Mesothelial cell of epicardium (in vitro differentiated cells): ENCODE results near the gene TMEM53. TPM values are rescaled to one million over a fixed set of nuclear protein-coding genes. Genes with fewer than 3 reads are reported as not detected.

ENCODE experiments used
- DNase-seq, 2 experiments: peaks; one replicate each; pipeline ENCODE4 v3.0.0; 2021; ENCODE audit warnings: low spot score in 2 of 2; ENCODE audit not compliant: unreplicated experiment in 2 of 2
- H3K27ac Mint-ChIP-seq: 2 replicates; pipeline ENCODE4 v1.8.0; 2021; ENCODE audit warnings: mixed read lengths
- H3K27me3 Mint-ChIP-seq: 2 replicates; pipeline ENCODE4 v1.8.0; 2021; ENCODE audit warnings: low read depth, mixed read lengths
- H3K36me3 Mint-ChIP-seq: 2 replicates; pipeline ENCODE4 v1.8.0; 2021; ENCODE audit warnings: mixed read lengths
- H3K4me1 Mint-ChIP-seq: 2 replicates; pipeline ENCODE4 v1.8.0; 2021; ENCODE audit warnings: mixed read lengths
- H3K4me3 Mint-ChIP-seq: 2 replicates; pipeline ENCODE4 v1.8.0; 2021; ENCODE audit warnings: mild to moderate bottlenecking, moderate library complexity, mixed read lengths
- H3K9me3 Mint-ChIP-seq: 2 replicates; pipeline ENCODE4 v1.8.0; 2021; ENCODE audit warnings: mixed read lengths
- total RNA-seq: library from RNA; stranded (reverse); gene quantifications from 3 replicates; pipeline ENCODE4 v1.2.1, GENCODE V29; 2021
- TF ChIP-seq, protein P1 (sequence below): fragments of 200-600 bp; sonication (generic); IDR thresholded peaks from one replicate; pipeline ENCODE4 v1.5.0; 2021; ENCODE audit warnings: antibody characterized with exemption; ENCODE audit not compliant: unreplicated experiment

Gene TMEM53
- total RNA-seq, 1 donor from 2014 or later, result 8.9 TPM

DNA sequence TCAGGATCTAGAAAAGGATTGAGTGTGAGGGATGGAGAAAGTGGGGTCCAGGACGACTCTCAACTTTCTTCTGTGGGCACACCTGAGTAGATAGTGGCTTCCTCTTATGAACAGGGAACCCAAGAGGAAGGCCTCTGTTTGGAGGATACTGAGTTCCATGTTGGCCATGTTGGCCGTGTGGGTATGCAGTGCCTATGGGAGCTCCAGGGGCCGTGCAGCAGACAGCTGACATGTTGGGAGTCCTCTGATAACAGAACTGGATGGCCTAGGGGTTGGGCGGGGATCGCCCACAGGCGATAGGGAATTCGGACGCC, 43.0 kb downstream of the TMEM53 start:
- Mint-ChIP-seq H3K9me3 (no peaks in the 10 kb centered on the region), H3K27ac (peak overlapping the region; percentile 97)

DNA sequence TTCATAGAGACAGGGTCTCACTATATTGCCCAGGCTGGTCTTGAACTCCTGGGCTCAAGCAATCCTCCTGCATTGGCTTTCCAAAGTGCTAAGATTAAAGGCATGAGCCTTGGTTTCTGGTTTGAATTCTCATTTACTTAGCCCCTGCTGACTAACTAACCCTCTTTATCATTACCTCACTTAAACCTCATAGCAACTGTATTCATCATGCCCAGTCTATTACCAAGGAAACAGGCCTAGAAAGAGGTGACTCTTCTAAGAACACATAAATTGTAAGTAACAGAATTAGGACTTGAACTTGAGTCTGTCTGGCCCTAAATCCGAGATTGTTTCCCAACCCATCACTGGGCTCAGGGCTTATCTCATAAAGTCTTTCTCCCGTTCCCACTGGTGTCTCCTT, 44.2 kb downstream of the TMEM53 start:
- TF ChIP-seq, protein P1, sequence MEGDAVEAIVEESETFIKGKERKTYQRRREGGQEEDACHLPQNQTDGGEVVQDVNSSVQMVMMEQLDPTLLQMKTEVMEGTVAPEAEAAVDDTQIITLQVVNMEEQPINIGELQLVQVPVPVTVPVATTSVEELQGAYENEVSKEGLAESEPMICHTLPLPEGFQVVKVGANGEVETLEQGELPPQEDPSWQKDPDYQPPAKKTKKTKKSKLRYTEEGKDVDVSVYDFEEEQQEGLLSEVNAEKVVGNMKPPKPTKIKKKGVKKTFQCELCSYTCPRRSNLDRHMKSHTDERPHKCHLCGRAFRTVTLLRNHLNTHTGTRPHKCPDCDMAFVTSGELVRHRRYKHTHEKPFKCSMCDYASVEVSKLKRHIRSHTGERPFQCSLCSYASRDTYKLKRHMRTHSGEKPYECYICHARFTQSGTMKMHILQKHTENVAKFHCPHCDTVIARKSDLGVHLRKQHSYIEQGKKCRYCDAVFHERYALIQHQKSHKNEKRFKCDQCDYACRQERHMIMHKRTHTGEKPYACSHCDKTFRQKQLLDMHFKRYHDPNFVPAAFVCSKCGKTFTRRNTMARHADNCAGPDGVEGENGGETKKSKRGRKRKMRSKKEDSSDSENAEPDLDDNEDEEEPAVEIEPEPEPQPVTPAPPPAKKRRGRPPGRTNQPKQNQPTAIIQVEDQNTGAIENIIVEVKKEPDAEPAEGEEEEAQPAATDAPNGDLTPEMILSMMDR, result no peak
- Mint-ChIP-seq H3K9me3 (no peaks in the 10 kb centered on the region), H3K4me1 (peaks cover 20% of the 10 kb centered on the region), H3K27ac (no peak overlapping the region), H3K4me3 (peak overlapping the region; percentile 85), H3K36me3 (no peaks in the 10 kb centered on the region), H3K27me3 (no peaks in the 10 kb centered on the region)
- DNase-seq, result no peak

More for the DNA sequence above, 43.0 kb downstream of the TMEM53 start:
- peaks cover 20% of the 10 kb centered on the region for H3K4me1 Mint-ChIP-seq
- peaks cover 6% of the 10 kb centered on the region for H3K36me3 Mint-ChIP-seq
- no peak for DNase-seq
- peak overlapping the region; percentile 85 for H3K4me3 Mint-ChIP-seq
- H3K27me3 Mint-ChIP-seq, result no peaks in the 10 kb centered on the region
- TF ChIP-seq, protein P1, result no peak

DNA sequence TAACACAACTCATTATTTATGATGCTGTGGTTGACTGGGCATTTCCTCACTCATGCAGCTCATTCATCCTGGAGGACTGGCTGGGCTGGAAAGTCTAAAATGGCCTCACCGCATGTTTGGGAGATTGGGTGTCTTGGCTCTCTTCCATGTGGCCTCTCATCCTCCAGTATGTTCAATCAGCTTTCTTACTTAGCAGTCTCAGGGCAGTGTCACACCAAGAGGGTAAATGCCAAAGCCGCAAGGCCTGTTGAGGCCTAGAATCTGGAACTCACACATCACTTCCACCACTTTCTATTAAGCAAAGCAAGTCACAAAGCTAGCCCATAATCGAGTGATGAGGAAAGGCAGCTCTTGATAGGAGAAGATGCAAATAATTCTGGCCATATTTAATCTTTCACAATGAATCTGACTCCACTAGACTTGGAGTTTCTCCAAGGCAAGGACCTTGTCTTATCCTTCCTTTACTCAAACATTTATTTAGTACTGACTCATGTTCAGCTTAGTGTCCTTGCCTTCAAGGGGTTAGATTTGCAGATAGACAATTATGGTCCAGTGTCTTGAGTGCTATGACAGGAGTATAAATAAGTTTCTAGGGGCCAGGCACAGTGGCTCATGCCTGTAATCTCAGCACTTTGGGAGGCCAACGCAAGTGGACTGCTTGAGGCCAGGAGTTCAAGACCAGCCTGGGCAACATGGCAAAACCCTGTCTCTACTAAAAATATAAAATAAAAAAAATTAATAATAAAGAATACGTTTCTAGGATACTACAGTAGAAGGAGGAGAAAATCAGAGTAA, 45.1 kb downstream of the TMEM53 start:
- Mint-ChIP-seq H3K27me3 (peaks cover 7% of the 10 kb centered on the region), H3K36me3 (no peaks in the 10 kb centered on the region), H3K27ac (no peak overlapping the region), H3K4me3 (no peak overlapping the region), H3K4me1 (peaks cover 22% of the 10 kb centered on the region), H3K9me3 (no peaks in the 10 kb centered on the region)
- no peak for DNase-seq
- TF ChIP-seq, protein P1, result no peak

DNA sequence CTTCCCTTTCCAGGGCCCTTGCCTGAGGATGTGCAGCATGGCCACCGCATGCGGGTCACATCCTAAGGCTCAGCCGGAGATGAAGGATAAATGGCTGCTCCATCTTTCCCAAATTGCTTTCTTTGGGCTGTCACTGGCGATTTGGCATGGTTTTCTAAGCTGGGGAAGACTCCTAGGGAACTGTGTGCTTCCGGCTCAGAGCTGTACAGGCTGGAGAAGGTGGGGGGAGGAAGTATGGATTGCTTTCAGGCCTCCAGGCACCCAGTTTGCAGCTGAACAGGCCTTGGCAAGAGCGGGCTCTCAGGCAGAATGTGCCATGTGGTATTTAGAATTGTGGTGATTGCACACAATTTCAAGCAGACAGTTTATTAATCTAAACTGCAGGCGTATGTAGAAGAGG, 48.9 kb downstream of the TMEM53 start:
- Mint-ChIP-seq H3K27ac (no peak overlapping the region), H3K4me1 (peaks cover 10% of the 10 kb centered on the region), H3K27me3 (peaks cover 19% of the 10 kb centered on the region), H3K9me3 (no peaks in the 10 kb centered on the region), H3K4me3 (no peak overlapping the region), H3K36me3 (no peaks in the 10 kb centered on the region)
- DNase-seq, result no peak
- TF ChIP-seq, protein P1, result no peak

DNA sequence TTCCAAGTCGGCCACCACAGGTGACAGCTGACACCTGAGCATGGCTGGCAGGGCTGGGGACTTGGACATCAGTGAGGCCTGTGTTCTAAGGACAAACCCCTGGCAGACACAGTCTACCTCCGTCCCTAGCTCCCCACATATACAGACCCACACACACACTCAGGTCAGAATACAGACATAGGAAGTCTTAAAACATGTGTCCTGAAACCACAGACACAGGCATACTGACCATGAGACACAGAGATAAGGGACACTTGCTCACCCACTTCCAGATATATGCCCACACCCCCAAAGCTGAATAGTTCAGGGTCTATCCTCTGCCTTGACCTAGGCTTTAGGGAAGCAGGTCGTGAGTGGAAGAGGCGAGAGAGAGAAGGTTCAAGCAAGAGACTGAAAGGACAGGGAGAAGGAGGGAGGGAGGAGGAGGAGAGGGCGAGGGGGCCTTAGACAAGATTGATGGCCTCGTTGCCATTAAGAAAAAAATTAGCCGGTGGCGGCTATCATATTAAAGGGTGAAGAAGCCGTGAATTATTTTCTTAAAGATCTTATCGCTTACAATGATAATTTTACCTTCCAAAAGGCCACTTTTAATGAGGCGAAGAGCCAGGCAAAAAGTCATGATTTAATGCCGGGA, 49.9 kb downstream of the TMEM53 start:
- H3K27me3 Mint-ChIP-seq, result peaks cover 27% of the 10 kb centered on the region
- H3K27ac Mint-ChIP-seq, result no peak overlapping the region
- no peak overlapping the region for H3K4me3 Mint-ChIP-seq
- DNase-seq, result no peak
- H3K4me1 Mint-ChIP-seq, result peaks cover 18% of the 10 kb centered on the region
- TF ChIP-seq, protein P1, result no peak
- no peaks in the 10 kb centered on the region for H3K9me3 Mint-ChIP-seq
- H3K36me3 Mint-ChIP-seq, result no peaks in the 10 kb centered on the region
